HCT116 (cell line): ENCODE measurements around the gene DENND1A. TPM values are rescaled to one million over a fixed set of nuclear protein-coding genes. Genes with fewer than 3 reads are reported as not detected.
"Not testable (repeated sequence)": the region's sequence is repeated elsewhere in the genome, so short reads cannot be mapped to it uniquely, and the experiment has no call there.

ENCODE experiments used
- ATAC-seq: fragments of 200-7000 bp; cut with Tn5 transposase; 2 replicates; pipeline ENCODE4 v1.9.1; 2020; ENCODE audit warnings: mild to moderate bottlenecking, moderate library complexity
- BruUV-seq: library from RNA; stranded (reverse); fragments of 400-500 nt; replicated peaks from 2 replicates; lab custom pipeline; 2021; lab: Mats Ljungman, UMichigan
- CTCF ChIA-PET: fragments of 300-600 bp; sonication (Branson Sonifier 250); formaldehyde crosslinking; loops from one replicate; lab custom pipeline; 2021; ENCODE audit warnings: antibody characterized with exemption; lab: Charles Lee
- POLR2A ChIA-PET: fragments of 300-600, 350-600 bp; sonication (Branson Sonifier 250); formaldehyde crosslinking; loops from one replicate; lab custom pipeline; 2021; ENCODE audit warnings: antibody characterized with exemption; lab: Charles Lee
- RAD21 ChIA-PET, 2 experiments: fragments of 300-600 bp; sonication (Branson Sonifier 250); formaldehyde crosslinking; loops; one replicate each; lab custom pipeline; 2023; ENCODE audit warnings: low total read pairs in 2 of 2; ENCODE audit not compliant: uncharacterized antibody in 2 of 2, unreplicated experiment in 2 of 2, low non-redundant PET in 1 of 2; lab: Charles Lee
- DNase-seq: peaks from one replicate; pipeline ENCODE4 v3.0.0-alpha.2; 2010; ENCODE audit warnings: low read depth, low spot score
- H2AFZ ChIP-seq: fragments of 200-600 bp; shearing (Covaris generic), sonication (generic); 2 replicates; pipeline ENCODE4 v1.6.1; 2017; ENCODE audit warnings: low read depth, mixed run types, mixed read lengths, antibody characterized with exemption, low read length; ENCODE audit not compliant: poor library complexity, severe bottlenecking
- H3K27ac ChIP-seq: 2 replicates; pipeline ENCODE4 v1.5.1; 2012; ENCODE audit warnings: low read depth, low read length
- H3K27me3 ChIP-seq: fragments of 200-600 bp; sonication (generic); 2 replicates; pipeline ENCODE4 v1.6.1; 2016; ENCODE audit warnings: mixed run types, low read length, mixed read lengths; ENCODE audit not compliant: insufficient read depth
- H3K36me3 ChIP-seq, 2 experiments: fragments of 200-500 bp in 1 of 2; fragments of 200-600 bp in 1 of 2; sonication (Bioruptor generic) in 1 of 2; sonication (generic) in 1 of 2; 2 replicates each; pipeline versions ENCODE4 v1.5.1 to v1.6.1; 2014 to 2016; ENCODE audit warnings: low read length in 2 of 2, inconsistent platforms in 1 of 2, mixed read lengths in 1 of 2, mixed run types in 1 of 2; ENCODE audit not compliant: insufficient read depth in 2 of 2, control insufficient read depth in 1 of 2
- H3K4me1 ChIP-seq, 2 experiments: fragments of 200-600 bp in 1 of 2; sonication (generic) in 1 of 2; 2 replicates each; pipeline versions ENCODE4 v1.5.1 to v1.6.1; 2012 to 2017; ENCODE audit warnings: low read length in 2 of 2, inconsistent platforms in 1 of 2, mild to moderate bottlenecking in 1 of 2, mixed read lengths in 1 of 2, mixed run types in 1 of 2, moderate library complexity in 1 of 2; ENCODE audit not compliant: insufficient read depth in 2 of 2, control insufficient read depth in 1 of 2
- H3K4me2 ChIP-seq: fragments of 200-600 bp; sonication (generic); 2 replicates; pipeline ENCODE4 v1.6.1; 2017; ENCODE audit warnings: mixed run types, low read length, mixed read lengths
- H3K4me3 ChIP-seq, 2 experiments: fragments of 200-600 bp in 1 of 2; sonication (generic) in 1 of 2; replicated peaks in 1 of 2; 2 replicates each; pipeline ENCODE4 v1.5.1; 2011 to 2016; ENCODE audit warnings: low read length in 2 of 2, control low read depth in 1 of 2, low read depth in 1 of 2, mild to moderate bottlenecking in 1 of 2, mixed read lengths in 1 of 2, mixed run types in 1 of 2
- H3K79me2 ChIP-seq: fragments of 200-600 bp; sonication (generic); 2 replicates; pipeline ENCODE4 v1.6.1; 2017; ENCODE audit warnings: mild to moderate bottlenecking, mixed run types, low read length, moderate library complexity, mixed read lengths; ENCODE audit not compliant: insufficient read depth
- H3K9ac ChIP-seq: fragments of 200-600 bp; sonication (generic); 2 replicates; pipeline ENCODE4 v1.6.1; 2016; ENCODE audit warnings: low read length, mixed read lengths
- H3K9me2 ChIP-seq: fragments of 200-600 bp; sonication (generic), shearing (Covaris generic); 2 replicates; pipeline ENCODE4 v1.6.1; 2017; ENCODE audit warnings: mixed run types, mild to moderate bottlenecking, moderate library complexity; ENCODE audit not compliant: insufficient read depth
- H3K9me3 ChIP-seq, 2 experiments: fragments of 200-500 bp in 1 of 2; fragments of 200-600 bp in 1 of 2; sonication (Bioruptor generic) in 1 of 2; sonication (generic) in 1 of 2; 2 replicates each; pipeline ENCODE4 v1.6.1; 2014 to 2017; ENCODE audit warnings: low read length in 2 of 2, mixed read lengths in 2 of 2, inconsistent platforms in 1 of 2, low read depth in 1 of 2, mild to moderate bottlenecking in 1 of 2, mixed run types in 1 of 2, moderate library complexity in 1 of 2; ENCODE audit not compliant: control insufficient read depth in 1 of 2, insufficient read depth in 1 of 2
- H4K20me1 ChIP-seq: fragments of 200-600 bp; sonication (generic), shearing (Covaris generic); 2 replicates; pipeline ENCODE4 v1.6.1; 2017; ENCODE audit warnings: mixed run types, mild to moderate bottlenecking, moderate library complexity; ENCODE audit not compliant: insufficient read depth
- ATF3 ChIP-seq: IDR thresholded peaks from 2 replicates; pipeline ENCODE4 v1.6.1; 2012
- CEBPB ChIP-seq: IDR thresholded peaks from 2 replicates; pipeline ENCODE4 v1.6.1; 2012; ENCODE audit warnings: low read depth
- FOSL1 ChIP-seq: IDR thresholded peaks from 2 replicates; pipeline ENCODE4 v1.6.1; 2012; ENCODE audit warnings: low read depth
- MAX ChIP-seq: IDR thresholded peaks from 2 replicates; pipeline ENCODE4 v1.6.1; 2012
- intact Hi-C: fragments of 100-400 bp; cut with micrococcal nuclease; formaldehyde crosslinking; loops from 2 replicates; pipeline ENCODE4 v1.10.0; 2022
- total RNA-seq: library from RNA; stranded (reverse); gene quantifications from one replicate; pipeline ENCODE4 v1.2.1, GENCODE V29; 2021; ENCODE audit not compliant: unreplicated experiment

Gene DENND1A
- total RNA-seq, 1 experiment from 2014 or later, result 33.0 TPM

GRCh38 chr9:123728571-123728970 is 201.4 kb downstream of the DENND1A start:
- H4K20me1 ChIP-seq, H3K79me2 ChIP-seq, H3K4me1 ChIP-seq, CTCF ChIA-PET, BruUV-seq, H3K9me3 ChIP-seq, RAD21 ChIA-PET, H3K4me2 ChIP-seq, H3K9ac ChIP-seq, H3K4me3 ChIP-seq, intact Hi-C loops, ATAC-seq, H3K36me3 ChIP-seq, H2AFZ ChIP-seq, DNase-seq, H3K27ac ChIP-seq, H3K27me3 ChIP-seq, POLR2A ChIA-PET, H3K9me2 ChIP-seq: not testable (repeated sequence)

- Histone ChIP-seq H3K4me3 (no peak overlapping the region), H3K27ac (no peak overlapping the region), H3K27me3 (no peaks in the 10 kb centered on the region), H3K4me2 (no peak overlapping the region), H3K9ac (no peak overlapping the region), H3K36me3 (no peaks in the 10 kb centered on the region), H3K9me3 (peaks cover 0 to 8% of the 10 kb centered on the region in 2 experiments; a peak in 1 of 4 replicates), H3K9me2 (no peaks in the 10 kb centered on the region), H4K20me1 (no peaks in the 10 kb centered on the region), H3K4me1 (no peaks in the 10 kb centered on the region), H2AFZ (no peak overlapping the region), H3K79me2 (no peaks in the 10 kb centered on the region)
- ChIA-PET RAD21 (no interaction called here), CTCF (no interaction called here), POLR2A (no interaction called here)
- TF ChIP-seq FOSL1 (no peak), ATF3 (no peak), CEBPB (0 out of 2 replicates have a peak, but pooled peaks have one; percentile 24), MAX (no peak)
- no TSS peak for BruUV-seq
- DNase-seq (peak; percentile 4), ATAC-seq (no peak)
- intact Hi-C loops, result no loop called here
These were observed 202.6 kb downstream of the DENND1A start for GRCh38 chr9:123727332-123727731.
